SK-N-SH (cell line): ENCODE measurements around the gene RASGRF2. TPM values are rescaled to one million over a fixed set of nuclear protein-coding genes. Genes with fewer than 3 reads are reported as not detected.

Experiments
- CTCF ChIA-PET: fragments of 300-600, 350-600 bp; formaldehyde crosslinking; extraction: SDS; loops from one replicate; lab custom pipeline; 2021; lab: Yijun Ruan, JAX
- POLR2A ChIA-PET: fragments of 350-600 bp; sonication (Branson Sonifier 250); formaldehyde crosslinking; extraction: SDS; loops from one replicate; lab custom pipeline; 2020; ENCODE audit warnings: antibody characterized with exemption, inconsistent platforms; lab: Yijun Ruan, JAX
- DNase-seq: peaks from one replicate; pipeline ENCODE4 v3.0.0; 2012
- H2AFZ ChIP-seq: fragments of 200-600 bp; sonication (generic); 2 replicates; pipeline ENCODE4 v1.8.1; 2016; ENCODE audit warnings: antibody characterized with exemption, mild to moderate bottlenecking, low read depth
- H3F3A ChIP-seq: fragments of 200-600 bp; sonication (generic); replicated peaks from 2 replicates; pipeline ENCODE3; 2016; ENCODE audit warnings: antibody characterized with exemption, mild to moderate bottlenecking; ENCODE audit not compliant: insufficient read depth
- H3K27ac ChIP-seq, 2 experiments: fragments of 200-500 bp in 1 of 2; fragments of 200-600 bp in 1 of 2; sonication (Bioruptor generic) in 1 of 2; sonication (generic), shearing (Covaris generic) in 1 of 2; 2 replicates each; pipeline versions ENCODE4 v1.5.1 to v1.6.1; 2014 to 2016; ENCODE audit warnings: low read depth in 2 of 2, inconsistent platforms in 1 of 2, low read length in 1 of 2, mild to moderate bottlenecking in 1 of 2, mixed read lengths in 1 of 2
- H3K27me3 ChIP-seq: fragments of 200-600 bp; sonication (generic), shearing (Covaris generic); 2 replicates; pipeline ENCODE4 v1.6.1; 2016; ENCODE audit warnings: mixed run types; ENCODE audit not compliant: insufficient read depth
- H3K36me3 ChIP-seq, 2 experiments: fragments of 200-500 bp in 1 of 2; fragments of 200-600 bp in 1 of 2; sonication (Bioruptor generic) in 1 of 2; sonication (generic) in 1 of 2; replicated peaks in 1 of 2; 2 replicates each; pipeline versions ENCODE3 to v1.5.1; 2014 to 2016; ENCODE audit warnings: low read length in 1 of 2, mild to moderate bottlenecking in 1 of 2; ENCODE audit not compliant: insufficient read depth in 2 of 2, control insufficient read depth in 1 of 2
- H3K4me1 ChIP-seq, 2 experiments: fragments of 200-500 bp in 1 of 2; fragments of 200-600 bp in 1 of 2; sonication (Bioruptor generic) in 1 of 2; sonication (generic), shearing (Covaris generic) in 1 of 2; 2 replicates each; pipeline versions ENCODE4 v1.5.1 to v1.6.1; 2014 to 2016; ENCODE audit warnings: low read depth in 1 of 2, low read length in 1 of 2, mixed run types in 1 of 2; ENCODE audit not compliant: insufficient read depth in 2 of 2, control insufficient read depth in 1 of 2
- H3K4me2 ChIP-seq: fragments of 200-600 bp; sonication (generic), shearing (Covaris generic); 2 replicates; pipeline ENCODE4 v1.6.1; 2017; ENCODE audit warnings: mixed run types
- H3K4me3 ChIP-seq, 2 experiments: fragments of 200-500 bp in 1 of 2; fragments of 200-600 bp in 1 of 2; sonication (Bioruptor generic) in 1 of 2; sonication (generic), shearing (Covaris generic) in 1 of 2; 2 replicates each; pipeline versions ENCODE4 v1.5.1 to v1.8.1; 2014 to 2016; ENCODE audit warnings: low read depth in 2 of 2, inconsistent platforms in 1 of 2, low read length in 1 of 2, mild to moderate bottlenecking in 1 of 2, mixed read lengths in 1 of 2, moderate library complexity in 1 of 2
- H3K79me2 ChIP-seq: fragments of 200-600 bp; sonication (generic); 2 replicates; pipeline ENCODE4 v1.8.1; 2017; ENCODE audit warnings: mild to moderate bottlenecking; ENCODE audit not compliant: insufficient read depth
- H3K9ac ChIP-seq: fragments of 200-600 bp; sonication (generic); 2 replicates; pipeline ENCODE4 v1.6.1; 2017; ENCODE audit warnings: mixed run types
- H3K9me2 ChIP-seq: fragments of 200-600 bp; sonication (generic); 2 replicates; pipeline ENCODE4 v1.6.1; 2017; ENCODE audit warnings: mixed run types
- H3K9me3 ChIP-seq: fragments of 200-600 bp; sonication (generic); 2 replicates; pipeline ENCODE4 v1.6.1; 2017; ENCODE audit warnings: mixed run types, mild to moderate bottlenecking, moderate library complexity
- H4K20me1 ChIP-seq: fragments of 200-600 bp; sonication (generic); 2 replicates; pipeline ENCODE4 v1.6.1; 2017; ENCODE audit warnings: mild to moderate bottlenecking, mixed run types; ENCODE audit not compliant: insufficient read depth
- CHD2 ChIP-seq: fragments of 150-350 bp; IDR thresholded peaks from 2 replicates; pipeline ENCODE4 v1.6.1; 2018; ENCODE audit warnings: low read length; ENCODE audit not compliant: partially characterized antibody
- ELF1 ChIP-seq: IDR thresholded peaks from 2 replicates; pipeline ENCODE4 v1.4.0; 2012
- EP300 ChIP-seq, 2 experiments: IDR thresholded peaks; 2 replicates each; pipeline versions ENCODE4 v1.4.0 to v1.6.1; 2012; ENCODE audit warnings: borderline replicate concordance in 1 of 2, low read depth in 1 of 2, low read length in 1 of 2
- EZH2phosphoT487 ChIP-seq: fragments of 200-600 bp; sonication (generic); IDR thresholded peaks from 2 replicates; pipeline ENCODE4 v1.6.1; 2017; ENCODE audit warnings: low read depth, mixed run types, mild to moderate bottlenecking, antibody characterized with exemption, moderate library complexity, borderline replicate concordance
- FOSL2 ChIP-seq: IDR thresholded peaks from 2 replicates; pipeline ENCODE4 v1.4.0; 2012; ENCODE audit warnings: low read depth, mild to moderate bottlenecking, moderate library complexity, borderline replicate concordance
- FOXJ3 ChIP-seq: sonication (generic); formaldehyde crosslinking; IDR thresholded peaks from 2 replicates; pipeline ENCODE4 v1.5.1; 2020; ENCODE audit warnings: mild to moderate bottlenecking, missing genetic modification reagents
- FOXM1 ChIP-seq: IDR thresholded peaks from 2 replicates; pipeline ENCODE4 v1.4.0; 2012; ENCODE audit warnings: low read depth, mild to moderate bottlenecking
- GABPA ChIP-seq: IDR thresholded peaks from 2 replicates; pipeline ENCODE4 v1.4.0; 2012; ENCODE audit warnings: low read depth, mild to moderate bottlenecking
- RAD21 ChIP-seq: IDR thresholded peaks from 2 replicates; pipeline ENCODE4 v1.6.1; 2012; ENCODE audit warnings: mild to moderate bottlenecking, low read length
- RCOR1 ChIP-seq: fragments of 150-350 bp; IDR thresholded peaks from 2 replicates; pipeline ENCODE4 v1.6.1; 2017; ENCODE audit warnings: antibody characterized with exemption, low read length
- RFX5 ChIP-seq: IDR thresholded peaks from 2 replicates; pipeline ENCODE4 v1.6.1; 2012; ENCODE audit warnings: mild to moderate bottlenecking, improper control_type of control experiment, low read length
- RXRA ChIP-seq: IDR thresholded peaks from 2 replicates; pipeline ENCODE4 v1.4.0; 2012; ENCODE audit warnings: low read depth, mild to moderate bottlenecking, borderline replicate concordance
- SMC3 ChIP-seq: IDR thresholded peaks from 2 replicates; pipeline ENCODE4 v1.6.1; 2012; ENCODE audit warnings: low read depth, low read length, improper control_type of control experiment
- TEAD4 ChIP-seq: IDR thresholded peaks from 2 replicates; pipeline ENCODE4 v1.4.0; 2012; ENCODE audit warnings: mild to moderate bottlenecking, borderline replicate concordance; ENCODE audit not compliant: insufficient read depth
- YY1 ChIP-seq: IDR thresholded peaks from 2 replicates; pipeline ENCODE4 v1.4.0; 2012; ENCODE audit warnings: low read depth, mild to moderate bottlenecking
- WGBS: methylation state at CpG from one replicate; pipeline ENCODE4 v1.1.6; 2017; ENCODE audit warnings: low lambda C conversion rate; 5-methylcytosine and 5-hydroxymethylcytosine counted together
- polyA plus RNA-seq, 3 experiments: library from polyadenylated mRNA; depleted of rRNA; stranded (reverse); fragments of >200 nt; gene quantifications; 2 replicates each; pipeline ENCODE4 v1.2.3, GENCODE V29; 2012
- TF ChIP-seq, protein P1 (sequence below): fragments of 150-350 bp; IDR thresholded peaks from 2 replicates; pipeline ENCODE4 v1.6.1; 2017; ENCODE audit warnings: antibody characterized with exemption, low read length, low read depth, borderline replicate concordance
- TF ChIP-seq, protein P2 (sequence below): IDR thresholded peaks from 2 replicates; pipeline ENCODE4; 2012
- TF ChIP-seq, protein P3 (sequence below): IDR thresholded peaks from 2 replicates; pipeline ENCODE4 v1.4.0; 2012; ENCODE audit warnings: low read depth
- TF ChIP-seq, protein P4 (sequence below): fragments of 150-350 bp; IDR thresholded peaks from 2 replicates; pipeline ENCODE4 v1.6.1; 2016; ENCODE audit warnings: mild to moderate bottlenecking, low read depth, low read length

The RASGRF2 gene
- polyA plus RNA-seq, 1 of the 3 experiments (the other 2 are of a cell fraction) = under 0.01 TPM

DNA sequence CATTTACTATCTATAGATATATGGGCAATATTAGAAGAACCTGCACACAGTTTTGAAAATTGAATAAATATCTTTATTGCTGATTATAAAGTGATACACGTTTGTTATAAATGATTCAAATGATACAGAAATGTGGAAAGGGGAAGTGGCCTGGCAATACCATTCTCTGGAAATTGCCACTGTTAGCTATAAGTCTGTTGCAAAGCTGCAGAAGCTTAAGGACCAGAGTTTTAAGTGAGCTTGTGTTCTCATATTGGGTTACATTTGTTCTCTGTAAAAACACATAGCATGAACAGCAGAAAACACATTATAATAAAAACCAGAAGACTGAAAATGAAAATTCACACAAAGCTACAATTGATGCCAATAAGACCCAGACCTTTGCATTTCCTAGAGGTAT is 59.6 kb downstream of the RASGRF2 start:
- H3K4me3 ChIP-seq = no peak overlapping the region
- no peaks in the 10 kb centered on the region for H3K9me3 ChIP-seq
- CTCF ChIA-PET = no interaction called here
- H3K27me3 ChIP-seq = no peaks in the 10 kb centered on the region
- WGBS = 16% methylated on average over 1 of the region's 1 CpG
- H2AFZ ChIP-seq = no peak overlapping the region
- H3K4me1 ChIP-seq = peaks cover 0 to 18% of the 10 kb centered on the region in 2 experiments; a peak in 2 of 4 replicates
- no peaks in the 10 kb centered on the region for H3K9me2 ChIP-seq
- no peak overlapping the region for H3K9ac ChIP-seq
- H3K36me3 ChIP-seq = no peaks in the 10 kb centered on the region
- H3K79me2 ChIP-seq = no peaks in the 10 kb centered on the region
- no peaks in the 10 kb centered on the region for H4K20me1 ChIP-seq
- POLR2A ChIA-PET = no interaction called here
- H3K4me2 ChIP-seq = no peak overlapping the region
- DNase-seq = no peak
- H3F3A ChIP-seq = no peaks in the 10 kb centered on the region
- H3K27ac ChIP-seq = no peak overlapping the region
- TF ChIP-seq RAD21 (no peak), SMC3 (no peak), CHD2 (no peak), FOXM1 (no peak), RCOR1 (no peak), ELF1 (no peak), FOXJ3 (CRISPR knock-in tag) (no peak), GABPA (no peak), RFX5 (no peak), EZH2phosphoT487 (no peak), YY1 (no peak), TEAD4 (no peak), RXRA (no peak), FOSL2 (no peak), EP300 (IDR thresholded peaks at IDR 0.05; ENCODE audit: borderline replicate concordance in 1 of 2, low read depth in 1 of 2, low read length in 1 of 2) (no peak)
- TF ChIP-seq, protein P1, sequence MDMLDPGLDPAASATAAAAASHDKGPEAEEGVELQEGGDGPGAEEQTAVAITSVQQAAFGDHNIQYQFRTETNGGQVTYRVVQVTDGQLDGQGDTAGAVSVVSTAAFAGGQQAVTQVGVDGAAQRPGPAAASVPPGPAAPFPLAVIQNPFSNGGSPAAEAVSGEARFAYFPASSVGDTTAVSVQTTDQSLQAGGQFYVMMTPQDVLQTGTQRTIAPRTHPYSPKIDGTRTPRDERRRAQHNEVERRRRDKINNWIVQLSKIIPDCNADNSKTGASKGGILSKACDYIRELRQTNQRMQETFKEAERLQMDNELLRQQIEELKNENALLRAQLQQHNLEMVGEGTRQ = no peak
- TF ChIP-seq, protein P2, sequence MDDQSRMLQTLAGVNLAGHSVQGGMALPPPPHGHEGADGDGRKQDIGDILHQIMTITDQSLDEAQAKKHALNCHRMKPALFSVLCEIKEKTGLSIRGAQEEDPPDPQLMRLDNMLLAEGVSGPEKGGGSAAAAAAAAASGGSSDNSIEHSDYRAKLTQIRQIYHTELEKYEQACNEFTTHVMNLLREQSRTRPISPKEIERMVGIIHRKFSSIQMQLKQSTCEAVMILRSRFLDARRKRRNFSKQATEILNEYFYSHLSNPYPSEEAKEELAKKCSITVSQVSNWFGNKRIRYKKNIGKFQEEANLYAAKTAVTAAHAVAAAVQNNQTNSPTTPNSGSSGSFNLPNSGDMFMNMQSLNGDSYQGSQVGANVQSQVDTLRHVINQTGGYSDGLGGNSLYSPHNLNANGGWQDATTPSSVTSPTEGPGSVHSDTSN = no peak
- TF ChIP-seq, protein P3, sequence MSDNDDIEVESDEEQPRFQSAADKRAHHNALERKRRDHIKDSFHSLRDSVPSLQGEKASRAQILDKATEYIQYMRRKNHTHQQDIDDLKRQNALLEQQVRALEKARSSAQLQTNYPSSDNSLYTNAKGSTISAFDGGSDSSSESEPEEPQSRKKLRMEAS = no peak
- TF ChIP-seq, protein P4, sequence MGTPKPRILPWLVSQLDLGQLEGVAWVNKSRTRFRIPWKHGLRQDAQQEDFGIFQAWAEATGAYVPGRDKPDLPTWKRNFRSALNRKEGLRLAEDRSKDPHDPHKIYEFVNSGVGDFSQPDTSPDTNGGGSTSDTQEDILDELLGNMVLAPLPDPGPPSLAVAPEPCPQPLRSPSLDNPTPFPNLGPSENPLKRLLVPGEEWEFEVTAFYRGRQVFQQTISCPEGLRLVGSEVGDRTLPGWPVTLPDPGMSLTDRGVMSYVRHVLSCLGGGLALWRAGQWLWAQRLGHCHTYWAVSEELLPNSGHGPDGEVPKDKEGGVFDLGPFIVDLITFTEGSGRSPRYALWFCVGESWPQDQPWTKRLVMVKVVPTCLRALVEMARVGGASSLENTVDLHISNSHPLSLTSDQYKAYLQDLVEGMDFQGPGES = no peak
